Measurements from ENCODE around the gene CCDC6. TPM values are rescaled to one million over a fixed set of nuclear protein-coding genes. Genes with fewer than 3 reads are reported as not detected.
"Not testable (repeated sequence)": the region's sequence is repeated elsewhere in the genome, so short reads cannot be mapped to it uniquely, and the experiment has no call there.

Gene CCDC6
- total RNA-seq, 1 donor from 2014 or later: 24.0 TPM

DNA sequence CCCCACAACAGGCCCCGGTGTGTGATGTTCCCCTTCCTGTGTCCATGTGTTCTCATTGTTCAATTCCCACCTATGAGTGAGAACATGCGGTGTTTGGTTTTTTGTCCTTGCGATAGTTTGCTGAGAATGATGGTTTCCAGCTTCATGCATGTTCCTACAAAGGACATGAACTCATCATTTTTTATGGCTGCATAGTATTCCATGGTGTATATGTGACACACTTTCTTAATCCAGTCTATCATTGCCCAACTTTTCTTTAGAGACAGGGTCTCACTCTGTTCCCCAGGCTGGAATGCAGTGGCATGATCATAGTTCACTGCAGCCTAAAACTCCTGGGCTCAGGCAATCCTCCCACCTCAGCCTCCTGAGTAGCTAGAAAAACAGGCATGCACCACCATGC is 120.9 kb downstream of the CCDC6 start:
- not testable (repeated sequence) for FAIRE-seq; H3K36me3 ChIP-seq (ENCODE audit: control insufficient read depth, insufficient read depth, low read length); H3K4me3 ChIP-seq (ENCODE audit: low read depth, low read length); H3K27me3 ChIP-seq (ENCODE audit: control insufficient read depth, insufficient read depth, low read length); DNase-seq (ENCODE audit: low read depth)

DNA sequence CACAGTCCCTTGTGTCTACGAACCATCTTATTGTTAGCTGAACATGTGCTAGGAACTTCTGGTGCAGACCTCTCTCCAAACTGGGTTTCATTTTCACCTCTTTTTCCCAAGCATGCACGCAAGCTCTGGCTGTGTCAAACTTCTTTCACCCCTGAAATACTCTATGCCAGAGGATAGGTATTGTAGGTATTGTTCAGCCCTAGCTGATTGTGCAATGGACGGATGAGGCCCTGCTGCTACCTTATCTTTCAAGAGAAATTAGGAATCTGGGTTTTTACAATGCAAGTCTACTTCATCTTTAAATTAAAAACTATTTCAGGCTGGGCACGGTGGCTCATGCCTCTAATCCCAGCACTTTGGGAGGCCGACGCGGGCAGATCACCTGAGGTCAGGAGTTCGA is 124.8 kb downstream of the CCDC6 start:
- no peak overlapping the region for H3K4me3 ChIP-seq (ENCODE audit: low read depth, low read length)
- no peaks in the 10 kb centered on the region for H3K27me3 ChIP-seq (ENCODE audit: control insufficient read depth, insufficient read depth, low read length)
- DNase-seq (ENCODE audit: low read depth): no peak
- TF ChIP-seq, protein P1, sequence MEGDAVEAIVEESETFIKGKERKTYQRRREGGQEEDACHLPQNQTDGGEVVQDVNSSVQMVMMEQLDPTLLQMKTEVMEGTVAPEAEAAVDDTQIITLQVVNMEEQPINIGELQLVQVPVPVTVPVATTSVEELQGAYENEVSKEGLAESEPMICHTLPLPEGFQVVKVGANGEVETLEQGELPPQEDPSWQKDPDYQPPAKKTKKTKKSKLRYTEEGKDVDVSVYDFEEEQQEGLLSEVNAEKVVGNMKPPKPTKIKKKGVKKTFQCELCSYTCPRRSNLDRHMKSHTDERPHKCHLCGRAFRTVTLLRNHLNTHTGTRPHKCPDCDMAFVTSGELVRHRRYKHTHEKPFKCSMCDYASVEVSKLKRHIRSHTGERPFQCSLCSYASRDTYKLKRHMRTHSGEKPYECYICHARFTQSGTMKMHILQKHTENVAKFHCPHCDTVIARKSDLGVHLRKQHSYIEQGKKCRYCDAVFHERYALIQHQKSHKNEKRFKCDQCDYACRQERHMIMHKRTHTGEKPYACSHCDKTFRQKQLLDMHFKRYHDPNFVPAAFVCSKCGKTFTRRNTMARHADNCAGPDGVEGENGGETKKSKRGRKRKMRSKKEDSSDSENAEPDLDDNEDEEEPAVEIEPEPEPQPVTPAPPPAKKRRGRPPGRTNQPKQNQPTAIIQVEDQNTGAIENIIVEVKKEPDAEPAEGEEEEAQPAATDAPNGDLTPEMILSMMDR (IDR thresholded peaks at IDR 0.05; ENCODE audit: insufficient read depth, low read length, severe bottlenecking): no peak
- no peak for FAIRE-seq
- no peaks in the 10 kb centered on the region for H3K36me3 ChIP-seq (ENCODE audit: control insufficient read depth, insufficient read depth, low read length)

DNA sequence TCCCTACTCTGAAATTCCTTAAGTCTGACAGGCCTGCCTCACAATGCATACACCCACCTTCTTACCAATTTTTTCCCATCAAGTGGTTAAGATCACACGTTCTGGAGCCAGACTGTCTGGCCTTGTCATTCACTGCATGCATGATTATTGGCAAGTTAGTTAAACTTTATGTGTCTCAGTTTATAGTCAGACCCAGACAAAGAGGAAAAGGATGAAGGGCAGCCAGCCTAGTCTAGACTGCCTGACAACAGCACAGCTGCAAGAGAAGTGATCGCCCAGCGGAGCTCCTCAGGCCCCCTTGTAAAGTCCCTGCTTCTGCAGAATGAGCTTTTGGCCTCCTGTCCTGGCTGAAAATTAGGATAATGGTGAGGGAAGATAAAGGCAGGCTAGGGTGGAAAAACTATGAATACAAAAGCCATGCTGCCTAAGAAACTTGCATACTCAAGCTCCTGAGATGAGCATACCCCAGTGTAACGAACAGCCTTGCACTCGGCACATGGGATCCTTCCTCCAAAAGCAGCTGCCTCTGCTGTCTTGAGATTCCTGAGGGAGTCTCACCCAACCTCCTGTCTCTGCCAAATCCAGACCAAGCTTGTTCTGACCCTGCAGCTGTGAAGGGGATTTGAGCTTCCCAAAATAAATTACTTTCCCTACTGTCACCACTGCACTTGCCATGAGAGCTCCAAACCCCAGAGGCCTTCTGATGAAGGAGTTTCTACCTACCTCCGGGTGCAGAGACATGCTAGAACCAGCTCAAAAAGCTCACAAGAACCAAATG is 126.4 kb downstream of the CCDC6 start:
- DNase-seq (ENCODE audit: low read depth) (no peak), FAIRE-seq (no peak)
- Histone ChIP-seq H3K36me3 (ENCODE audit: control insufficient read depth, insufficient read depth, low read length) (no peaks in the 10 kb centered on the region), H3K4me3 (ENCODE audit: low read depth, low read length) (no peak overlapping the region), H3K27me3 (ENCODE audit: control insufficient read depth, insufficient read depth, low read length) (no peaks in the 10 kb centered on the region)
- TF ChIP-seq, protein P1 (IDR thresholded peaks at IDR 0.05; ENCODE audit: insufficient read depth, low read length, severe bottlenecking): no peak

- Histone ChIP-seq H3K4me3 (ENCODE audit: low read depth, low read length) (no peak overlapping the region), H3K36me3 (ENCODE audit: control insufficient read depth, insufficient read depth, low read length) (no peaks in the 10 kb centered on the region), H3K27me3 (ENCODE audit: control insufficient read depth, insufficient read depth, low read length) (no peaks in the 10 kb centered on the region)
- FAIRE-seq (no peak), DNase-seq (ENCODE audit: low read depth) (no peak)
- TF ChIP-seq, protein P1 (IDR thresholded peaks at IDR 0.05; ENCODE audit: insufficient read depth, low read length, severe bottlenecking): no peak
Observed at GRCh38 chr10:59774451-59774850, 131.9 kb downstream of the CCDC6 start.

GRCh38 chr10:59773088-59773487 is 133.3 kb downstream of the CCDC6 start:
- DNase-seq (ENCODE audit: low read depth) (no peak), FAIRE-seq (no peak)
- no peak overlapping the region for H3K4me3 ChIP-seq (ENCODE audit: low read depth, low read length)
- TF ChIP-seq, protein P1 (IDR thresholded peaks at IDR 0.05; ENCODE audit: insufficient read depth, low read length, severe bottlenecking): no peak
- no peaks in the 10 kb centered on the region for H3K27me3 ChIP-seq (ENCODE audit: control insufficient read depth, insufficient read depth, low read length)
- H3K36me3 ChIP-seq (ENCODE audit: control insufficient read depth, insufficient read depth, low read length): no peaks in the 10 kb centered on the region

DNA sequence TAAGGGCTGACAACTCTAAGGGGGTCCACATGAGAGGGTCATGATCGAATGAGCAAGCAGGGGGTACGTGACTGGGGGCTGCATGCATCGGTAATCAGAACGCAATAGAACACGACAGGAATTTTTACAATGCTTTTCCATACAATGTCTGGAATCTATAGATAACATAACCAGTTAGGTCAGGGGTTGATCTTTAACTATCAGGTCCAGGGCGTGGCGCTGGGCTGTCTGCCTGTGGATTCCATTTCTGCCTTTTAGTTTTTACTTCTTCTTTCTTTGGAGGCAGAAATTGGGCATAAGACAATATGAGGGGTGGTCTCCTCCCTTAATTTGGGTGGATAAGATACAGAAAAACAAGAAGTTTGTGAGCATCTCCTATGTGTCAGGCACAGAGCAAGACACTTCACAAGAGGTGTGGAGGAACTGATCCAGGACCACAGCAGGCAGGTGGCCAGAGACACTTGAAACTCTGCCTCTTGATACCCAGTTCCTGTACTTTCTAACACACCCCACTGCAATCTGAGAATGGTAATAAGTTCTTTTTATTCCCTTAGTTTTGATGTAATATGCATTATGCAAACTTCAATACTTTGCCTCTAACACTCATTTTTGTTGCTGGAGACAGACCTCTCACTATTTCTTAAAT is 135.1 kb downstream of the CCDC6 start:
- no peak overlapping the region for H3K4me3 ChIP-seq (ENCODE audit: low read depth, low read length)
- no peaks in the 10 kb centered on the region for H3K27me3 ChIP-seq (ENCODE audit: control insufficient read depth, insufficient read depth, low read length)
- TF ChIP-seq, protein P1 (IDR thresholded peaks at IDR 0.05; ENCODE audit: insufficient read depth, low read length, severe bottlenecking): no peak
- FAIRE-seq: no peak
- no peaks in the 10 kb centered on the region for H3K36me3 ChIP-seq (ENCODE audit: control insufficient read depth, insufficient read depth, low read length)
- DNase-seq (ENCODE audit: low read depth): no peak
